GM06990 (cell line): Measurements from ENCODE around the gene ERP44.
A peak's percentile ranks its signal among the peaks of the same experiment; 100 is the strongest.
"Not testable (repeated sequence)": the region's sequence is repeated elsewhere in the genome, so short reads cannot be mapped to it uniquely, and the experiment has no call there.

Experiments
- DNase-seq: peaks from one replicate; pipeline ENCODE4 v3.0.0-alpha.2; 2011; ENCODE audit not compliant: insufficient read length; ENCODE audit errors: extremely low read depth
- H3K27me3 ChIP-seq: replicated peaks from 2 replicates; pipeline ENCODE4 v1.6.0; 2011; ENCODE audit warnings: low read length; ENCODE audit not compliant: control insufficient read depth, insufficient read depth
- H3K36me3 ChIP-seq: 2 replicates; pipeline ENCODE4 v1.5.1; 2011; ENCODE audit warnings: low read length; ENCODE audit not compliant: control insufficient read depth, insufficient read depth
- H3K4me3 ChIP-seq: replicated peaks from 2 replicates; pipeline ENCODE4 v1.5.1; 2011; ENCODE audit warnings: low read depth, mild to moderate bottlenecking, control low read depth, low read length
- TF ChIP-seq, protein P1 (sequence below): IDR thresholded peaks from 2 replicates; pipeline ENCODE4 v1.5.1; 2011; ENCODE audit warnings: low read length, control low read depth, mild to moderate bottlenecking, inconsistent platforms; ENCODE audit not compliant: insufficient read depth, poor library complexity, severe bottlenecking

The ERP44 gene

DNA sequence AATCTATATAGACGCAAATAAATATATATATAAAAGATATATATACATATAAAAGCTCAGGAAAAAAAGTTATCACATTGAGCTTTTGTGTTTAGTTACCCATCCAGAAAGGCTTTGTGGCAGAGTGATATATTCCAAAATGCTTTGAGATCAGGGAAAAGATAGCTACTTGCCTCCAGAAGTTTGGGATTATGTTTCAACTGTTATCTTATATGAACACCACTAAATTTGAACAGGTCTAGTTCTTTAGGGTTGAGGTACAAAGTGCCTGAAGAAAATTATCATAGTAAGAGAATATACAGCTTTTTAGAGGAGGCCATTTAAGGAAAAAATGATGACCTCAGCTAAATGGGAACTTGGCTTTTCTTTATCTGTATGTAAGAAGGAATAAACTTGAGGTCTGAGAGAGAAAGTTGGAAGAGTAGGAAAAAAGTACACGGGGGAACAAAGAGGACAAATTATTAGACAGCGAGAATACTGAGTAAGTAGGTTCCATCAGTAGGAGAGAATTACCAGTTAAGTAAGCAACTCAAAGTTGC, 2.4 kb downstream of the ERP44 start:
- no peak for DNase-seq
- Histone ChIP-seq H3K27me3 (no peaks in the 10 kb centered on the region), H3K36me3 (no peaks in the 10 kb centered on the region), H3K4me3 (peak overlapping the region; percentile 6; the same call in 1 of the 2 replicates)
- TF ChIP-seq, protein P1, sequence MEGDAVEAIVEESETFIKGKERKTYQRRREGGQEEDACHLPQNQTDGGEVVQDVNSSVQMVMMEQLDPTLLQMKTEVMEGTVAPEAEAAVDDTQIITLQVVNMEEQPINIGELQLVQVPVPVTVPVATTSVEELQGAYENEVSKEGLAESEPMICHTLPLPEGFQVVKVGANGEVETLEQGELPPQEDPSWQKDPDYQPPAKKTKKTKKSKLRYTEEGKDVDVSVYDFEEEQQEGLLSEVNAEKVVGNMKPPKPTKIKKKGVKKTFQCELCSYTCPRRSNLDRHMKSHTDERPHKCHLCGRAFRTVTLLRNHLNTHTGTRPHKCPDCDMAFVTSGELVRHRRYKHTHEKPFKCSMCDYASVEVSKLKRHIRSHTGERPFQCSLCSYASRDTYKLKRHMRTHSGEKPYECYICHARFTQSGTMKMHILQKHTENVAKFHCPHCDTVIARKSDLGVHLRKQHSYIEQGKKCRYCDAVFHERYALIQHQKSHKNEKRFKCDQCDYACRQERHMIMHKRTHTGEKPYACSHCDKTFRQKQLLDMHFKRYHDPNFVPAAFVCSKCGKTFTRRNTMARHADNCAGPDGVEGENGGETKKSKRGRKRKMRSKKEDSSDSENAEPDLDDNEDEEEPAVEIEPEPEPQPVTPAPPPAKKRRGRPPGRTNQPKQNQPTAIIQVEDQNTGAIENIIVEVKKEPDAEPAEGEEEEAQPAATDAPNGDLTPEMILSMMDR, result no peak

DNA sequence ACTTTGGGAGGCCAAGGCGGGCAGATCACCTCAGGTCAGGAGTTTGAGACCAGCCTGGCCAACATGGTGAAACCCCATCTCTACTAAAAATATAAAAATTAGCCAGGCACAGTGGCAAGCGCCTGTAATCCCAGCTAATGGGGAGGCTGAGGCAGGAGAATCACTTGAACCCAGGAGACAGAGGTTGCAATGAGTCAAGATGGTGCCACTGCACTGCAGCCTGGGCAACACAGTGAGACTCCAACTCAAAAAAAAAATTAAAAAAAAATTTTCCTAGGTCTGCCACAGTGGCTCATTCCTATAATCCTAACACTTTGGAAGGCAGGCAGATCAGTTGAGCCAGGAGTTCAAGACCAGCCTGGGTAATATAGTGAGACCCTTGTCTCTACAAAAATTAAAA, 4.4 kb downstream of the ERP44 start:
- DNase-seq, H3K36me3 ChIP-seq, H3K4me3 ChIP-seq, H3K27me3 ChIP-seq: not testable (repeated sequence)

DNA sequence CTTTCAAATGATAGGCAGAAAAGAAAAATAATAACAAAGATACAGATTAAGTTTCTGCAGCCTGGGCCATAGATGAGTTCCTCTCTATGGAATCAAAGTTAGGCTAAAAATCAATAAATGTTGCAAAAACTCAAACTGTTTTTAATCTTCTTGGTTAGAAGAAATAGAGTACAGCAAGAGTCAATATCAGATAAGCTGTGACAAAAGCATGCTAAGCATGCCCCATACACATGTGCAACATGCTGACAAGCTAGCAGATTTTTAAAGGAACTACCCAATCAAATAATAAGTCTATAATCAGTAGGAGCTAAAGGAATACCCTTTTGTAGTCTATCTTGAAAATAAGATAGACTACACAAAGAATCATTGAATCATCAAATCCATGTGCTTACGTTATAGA, 6.7 kb downstream of the ERP44 start:
- Histone ChIP-seq H3K4me3 (no peak overlapping the region), H3K27me3 (no peaks in the 10 kb centered on the region), H3K36me3 (no peaks in the 10 kb centered on the region)
- DNase-seq, result no peak
- TF ChIP-seq, protein P1, result no peak

DNA sequence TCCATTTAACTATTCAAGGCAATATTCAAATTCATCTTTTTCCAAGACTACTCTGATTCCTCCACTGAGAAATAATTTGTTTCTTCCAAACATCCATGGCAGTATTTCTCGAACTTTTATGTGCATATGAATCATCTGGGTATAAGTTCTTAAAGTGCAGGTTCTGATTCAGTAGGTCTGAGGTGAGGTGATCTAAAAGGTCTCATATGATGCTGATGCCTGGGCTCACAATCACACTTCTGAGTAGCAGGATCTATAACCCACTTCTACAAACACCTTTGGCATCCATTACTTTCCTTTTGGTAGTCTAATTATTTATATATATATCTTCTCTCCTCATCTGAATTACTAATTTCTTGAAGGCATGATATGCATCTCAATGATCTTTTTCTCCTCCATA, 7.2 kb downstream of the ERP44 start:
- Histone ChIP-seq H3K4me3 (no peak overlapping the region), H3K36me3 (no peaks in the 10 kb centered on the region), H3K27me3 (no peaks in the 10 kb centered on the region)
- TF ChIP-seq, protein P1, result no peak
- no peak for DNase-seq

DNA sequence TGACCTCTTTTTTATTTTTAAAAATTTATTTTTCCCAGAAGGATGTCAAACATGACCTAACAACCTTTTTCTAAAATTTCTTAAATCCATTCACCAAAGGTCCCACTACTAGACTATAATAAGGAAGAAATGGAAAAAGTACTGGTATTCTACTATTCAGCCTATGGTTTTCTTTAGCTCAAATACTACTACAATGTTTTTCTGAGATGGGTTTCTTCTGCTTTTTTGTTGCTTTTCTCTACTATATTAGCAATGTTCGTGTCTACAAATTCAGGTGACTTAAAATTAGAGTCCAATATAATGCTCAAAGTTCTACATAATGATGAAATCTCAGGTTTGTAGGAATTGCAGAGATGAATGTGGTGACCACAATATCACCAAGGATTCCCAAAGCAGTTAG, 7.9 kb downstream of the ERP44 start:
- TF ChIP-seq, protein P1, result no peak
- no peak for DNase-seq
- H3K27me3 ChIP-seq, result no peaks in the 10 kb centered on the region
- H3K36me3 ChIP-seq, result no peaks in the 10 kb centered on the region
- no peak overlapping the region for H3K4me3 ChIP-seq

DNA sequence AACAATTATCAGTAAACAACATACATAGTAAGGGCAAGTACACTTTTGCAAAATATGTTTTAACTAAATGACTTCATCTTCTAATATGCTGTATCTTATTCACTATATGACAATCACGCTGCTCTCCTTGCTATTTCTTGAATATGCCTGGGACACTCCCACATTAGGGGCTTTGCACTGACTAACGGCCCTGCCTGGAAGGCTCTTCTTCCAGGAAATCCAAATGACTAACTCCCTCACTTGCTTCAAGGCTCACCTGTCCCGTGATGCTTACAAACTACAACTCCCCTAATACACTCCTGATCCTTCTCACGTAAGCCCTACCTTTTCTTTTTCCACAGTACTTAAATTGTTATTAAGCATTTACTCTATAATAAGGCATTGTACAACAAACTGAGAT, 10.6 kb downstream of the ERP44 start:
- TF ChIP-seq, protein P1, result no peak
- H3K4me3 ChIP-seq, result no peak overlapping the region
- DNase-seq, result no peak
- H3K27me3 ChIP-seq, result no peaks in the 10 kb centered on the region
- no peaks in the 10 kb centered on the region for H3K36me3 ChIP-seq
